ENCODE results near the gene HDAC9. TPM values are rescaled to one million over a fixed set of nuclear protein-coding genes. Genes with fewer than 3 reads are reported as not detected.
"Not testable (repeated sequence)": the region's sequence is repeated elsewhere in the genome, so short reads cannot be mapped to it uniquely, and the experiment has no call there.

The HDAC9 gene
- total RNA-seq, 1 experiment from 2014 or later: 7.7 TPM

- Histone ChIP-seq H4K8ac (replicated peaks; ENCODE audit: insufficient read length, low read depth, low read length) (no peak overlapping the region), H3K9ac (ENCODE audit: extremely low read depth, insufficient read length, low read length) (no peak overlapping the region), H2AFZ (ENCODE audit: low read length) (no peak overlapping the region), H3K4me1 (ENCODE audit: insufficient read depth, low read length) (no peaks in the 10 kb centered on the region), H2AK5ac (ENCODE audit: insufficient read length, low read length) (no peak overlapping the region), H3K23ac (ENCODE audit: insufficient read length, low read depth, low read length) (no peak overlapping the region), H3K27me3 (ENCODE audit: insufficient read depth, low read length) (no peaks in the 10 kb centered on the region), H3K79me1 (ENCODE audit: insufficient read depth, low read depth, low read length, poor library complexity, severe bottlenecking) (no peaks in the 10 kb centered on the region), H3K9me3 (ENCODE audit: control insufficient read depth, low read depth, low read length) (no peaks in the 10 kb centered on the region), H4K20me1 (ENCODE audit: control insufficient read depth, insufficient read depth, insufficient read length) (no peaks in the 10 kb centered on the region), H3K14ac (ENCODE audit: insufficient read depth, low read length) (no peak overlapping the region), H3T11ph (ENCODE audit: low read length) (no peak overlapping the region), H4K5ac (ENCODE audit: insufficient read length, low read depth, low read length) (no peak overlapping the region), H3K79me2 (ENCODE audit: insufficient read depth, low read length) (no peaks in the 10 kb centered on the region), H2BK15ac (ENCODE audit: low read depth, low read length) (no peak overlapping the region), H4K91ac (ENCODE audit: insufficient read length, low read depth, low read length) (no peak overlapping the region), H2BK120ac (ENCODE audit: low read depth, low read length, poor library complexity, severe bottlenecking) (no peak overlapping the region), H2BK5ac (ENCODE audit: insufficient read length, low read length) (no peak overlapping the region), H3K4me2 (ENCODE audit: insufficient read depth, insufficient read length, low read length) (no peak overlapping the region), H3K18ac (ENCODE audit: insufficient read length, low read depth, low read length) (no peak overlapping the region), H3K4ac (ENCODE audit: low read depth, low read length) (no peak overlapping the region), H3K27ac (ENCODE audit: insufficient read length, low read depth, low read length) (no peak overlapping the region), H2BK12ac (ENCODE audit: insufficient read length, low read depth, low read length) (no peak overlapping the region), H3K56ac (ENCODE audit: insufficient read length, low read depth, low read length) (no peak overlapping the region), H3K23me2 (ENCODE audit: insufficient read length, low read depth, low read length, poor library complexity, severe bottlenecking) (no peaks in the 10 kb centered on the region), H2BK20ac (ENCODE audit: low read depth, low read length, poor library complexity, severe bottlenecking) (no peak overlapping the region)
- Mint-ChIP-seq H3K27ac (no peak overlapping the region), H3K4me3 (no peak overlapping the region), H3K36me3 (ENCODE audit: insufficient read depth in 1 of 3, low read depth in 3 of 3) (peaks cover 0 to 1% (median 1%) of the 10 kb centered on the region in 3 experiments; a peak in 2 of 7 replicates), H3K27me3 (ENCODE audit: low read depth) (no peaks in the 10 kb centered on the region), H3K4me1 (no peaks in the 10 kb centered on the region), H3K9me3 (peaks cover 11 to 13% of the 10 kb centered on the region in 2 experiments; a peak in 4 of 5 replicates)
- DNase-seq: no peak
- WGBS (ENCODE audit: extremely low coverage, insufficient read length, low lambda C conversion rate): no CpG with 5 or more reads among the region's 2 CpGs
- TF ChIP-seq CTCF (conservative IDR thresholded peaks at IDR 0.05): no peak
These were observed 534.7 kb downstream of the HDAC9 start for GRCh38 chr7:19030281-19030680.

GRCh38 chr7:19032942-19033341 lies 537.4 kb downstream of the HDAC9 start:
- H4K20me1 ChIP-seq (ENCODE audit: control insufficient read depth, insufficient read depth, insufficient read length); H2AFZ ChIP-seq (ENCODE audit: low read length); H3K23me2 ChIP-seq (ENCODE audit: insufficient read length, low read depth, low read length, poor library complexity, severe bottlenecking); H3K27ac ChIP-seq (ENCODE audit: insufficient read length, low read depth, low read length); H3K9me3 ChIP-seq (ENCODE audit: control insufficient read depth, low read depth, low read length); H3K27me3 ChIP-seq (ENCODE audit: insufficient read depth, low read length); H3K27me3 Mint-ChIP-seq (ENCODE audit: low read depth); H3K9ac ChIP-seq (ENCODE audit: extremely low read depth, insufficient read length, low read length); H2BK15ac ChIP-seq (ENCODE audit: low read depth, low read length); H3T11ph ChIP-seq (ENCODE audit: low read length); H3K4ac ChIP-seq (ENCODE audit: low read depth, low read length); H3K79me2 ChIP-seq (ENCODE audit: insufficient read depth, low read length); H3K4me1 Mint-ChIP-seq; H3K36me3 Mint-ChIP-seq (ENCODE audit: insufficient read depth in 1 of 3, low read depth in 3 of 3); H2BK20ac ChIP-seq (ENCODE audit: low read depth, low read length, poor library complexity, severe bottlenecking); H3K18ac ChIP-seq (ENCODE audit: insufficient read length, low read depth, low read length); H3K23ac ChIP-seq (ENCODE audit: insufficient read length, low read depth, low read length); H3K4me2 ChIP-seq (ENCODE audit: insufficient read depth, insufficient read length, low read length); H4K5ac ChIP-seq (ENCODE audit: insufficient read length, low read depth, low read length); H3K79me1 ChIP-seq (ENCODE audit: insufficient read depth, low read depth, low read length, poor library complexity, severe bottlenecking); H2BK12ac ChIP-seq (ENCODE audit: insufficient read length, low read depth, low read length); H3K27ac Mint-ChIP-seq; H2BK120ac ChIP-seq (ENCODE audit: low read depth, low read length, poor library complexity, severe bottlenecking); DNase-seq; H3K56ac ChIP-seq (ENCODE audit: insufficient read length, low read depth, low read length); H2BK5ac ChIP-seq (ENCODE audit: insufficient read length, low read length); H3K4me3 Mint-ChIP-seq; H2AK5ac ChIP-seq (ENCODE audit: insufficient read length, low read length); H3K4me1 ChIP-seq (ENCODE audit: insufficient read depth, low read length); H4K8ac ChIP-seq (replicated peaks; ENCODE audit: insufficient read length, low read depth, low read length); H4K91ac ChIP-seq (ENCODE audit: insufficient read length, low read depth, low read length); H3K14ac ChIP-seq (ENCODE audit: insufficient read depth, low read length): not testable (repeated sequence)
- no CpG with 5 or more reads among the region's 3 CpGs for WGBS (ENCODE audit: extremely low coverage, insufficient read length, low lambda C conversion rate)
- H3K9me3 Mint-ChIP-seq: peaks cover 17 to 19% of the 10 kb centered on the region in 2 experiments; a peak in 4 of 5 replicates

All from H9 (cell line).